Astrocyte (in vitro differentiated cells and primary cell): Measurements from ENCODE around the gene GTF2F2. TPM values are rescaled to one million over a fixed set of nuclear protein-coding genes. Genes with fewer than 3 reads are reported as not detected.

Experiments
- DNase-seq: peaks from one replicate; pipeline ENCODE4 v3.0.0-alpha.2; 2010; ENCODE audit warnings: low read depth
- FAIRE-seq: peaks from 2 replicates; lab custom pipeline; 2011; peaks lifted over from hg19 to GRCh38; lab: Jason Lieb, UNC
- H2AFZ ChIP-seq: 2 replicates; pipeline ENCODE4 v1.6.0; 2012; ENCODE audit warnings: low read depth, low read length, inconsistent platforms
- H3K27ac ChIP-seq: 2 replicates; pipeline ENCODE4 v1.5.1; 2011; ENCODE audit warnings: low read depth, low read length, inconsistent platforms
- H3K27me3 ChIP-seq: 2 replicates; pipeline ENCODE4 v1.6.0; 2011; ENCODE audit warnings: low read length, inconsistent platforms; ENCODE audit not compliant: insufficient read depth
- H3K36me3 ChIP-seq: 2 replicates; pipeline ENCODE4 v1.5.1; 2011; ENCODE audit warnings: low read length, inconsistent platforms; ENCODE audit not compliant: insufficient read depth
- H3K4me1 ChIP-seq: 2 replicates; pipeline ENCODE4 v1.5.1; 2011; ENCODE audit warnings: low read length, inconsistent platforms; ENCODE audit not compliant: insufficient read depth
- H3K4me2 ChIP-seq: 2 replicates; pipeline ENCODE4 v1.6.0; 2012; ENCODE audit warnings: low read length, inconsistent platforms
- H3K4me3 ChIP-seq: 2 replicates; pipeline ENCODE4 v1.5.1; 2011; ENCODE audit warnings: low read depth, mild to moderate bottlenecking, low read length, inconsistent platforms; ENCODE audit not compliant: insufficient read depth
- H3K79me2 ChIP-seq: 2 replicates; pipeline ENCODE4 v1.6.0; 2012; ENCODE audit warnings: mild to moderate bottlenecking, low read length, inconsistent platforms; ENCODE audit not compliant: insufficient read depth
- H3K9ac ChIP-seq: 2 replicates; pipeline ENCODE4 v1.6.0; 2012; ENCODE audit warnings: mild to moderate bottlenecking, low read length, inconsistent platforms
- H3K9me3 ChIP-seq: 2 replicates; pipeline ENCODE4 v1.5.1; 2012; ENCODE audit warnings: low read depth, mild to moderate bottlenecking, low read length, inconsistent platforms; ENCODE audit not compliant: insufficient read depth
- H4K20me1 ChIP-seq: 2 replicates; pipeline ENCODE4 v1.6.0; 2012; ENCODE audit warnings: low read length, inconsistent platforms; ENCODE audit not compliant: insufficient read depth
- H3K27ac Mint-ChIP-seq: one replicate; pipeline ENCODE4 v1.8.0; 2021; ENCODE audit warnings: mild to moderate bottlenecking, mixed read lengths; ENCODE audit not compliant: unreplicated experiment
- H3K27me3 Mint-ChIP-seq: one replicate; pipeline ENCODE4 v1.8.0; 2021; ENCODE audit warnings: low read depth, mixed read lengths; ENCODE audit not compliant: unreplicated experiment
- H3K36me3 Mint-ChIP-seq: one replicate; pipeline ENCODE4 v1.8.0; 2021; ENCODE audit warnings: low read depth, mixed read lengths; ENCODE audit not compliant: unreplicated experiment
- H3K4me1 Mint-ChIP-seq: one replicate; pipeline ENCODE4 v1.8.0; 2021; ENCODE audit warnings: low read depth, mixed read lengths; ENCODE audit not compliant: unreplicated experiment
- H3K4me3 Mint-ChIP-seq: one replicate; pipeline ENCODE4 v1.8.0; 2021; ENCODE audit warnings: mild to moderate bottlenecking, moderate library complexity, mixed read lengths; ENCODE audit not compliant: unreplicated experiment
- H3K9me3 Mint-ChIP-seq: one replicate; pipeline ENCODE4 v1.8.0; 2021; ENCODE audit warnings: mild to moderate bottlenecking, mixed read lengths; ENCODE audit not compliant: unreplicated experiment
- EZH2 ChIP-seq: IDR thresholded peaks from 2 replicates; pipeline ENCODE4 v1.6.1; 2012; ENCODE audit warnings: mild to moderate bottlenecking, low read length, inconsistent platforms; ENCODE audit not compliant: insufficient read depth
- total RNA-seq: library from RNA; stranded (reverse); gene quantifications from 2 replicates; pipeline ENCODE4 v1.2.1, GENCODE V29; 2021
- TF ChIP-seq, protein P1 (sequence below): IDR thresholded peaks from 2 replicates; pipeline ENCODE4 v1.5.1; 2011; ENCODE audit warnings: low read depth, mild to moderate bottlenecking, inconsistent platforms, low read length, moderate library complexity; ENCODE audit not compliant: insufficient read depth

GTF2F2 gene
- total RNA-seq, 1 donor from 2014 or later, result 27.8 TPM

DNA sequence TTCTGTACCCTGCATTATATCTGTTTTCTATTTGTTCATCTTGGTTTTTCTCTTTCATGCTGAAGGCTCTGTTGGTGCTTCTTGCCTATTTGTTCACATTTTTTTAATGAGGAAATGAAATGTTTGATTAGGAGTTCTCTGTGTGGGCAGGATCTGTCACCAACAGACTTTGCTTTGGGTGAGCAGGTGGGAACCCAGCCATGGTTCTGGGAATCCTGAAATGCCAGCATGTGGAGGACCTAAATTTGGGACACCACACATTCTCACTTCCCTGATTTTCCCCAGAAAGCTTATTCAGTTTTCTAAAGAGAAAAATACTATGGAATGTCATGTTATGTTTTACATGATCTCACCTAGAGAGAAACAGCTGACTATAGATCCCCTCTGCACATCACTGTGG, 186.7 kb downstream of the GTF2F2 start:
- no peaks in the 10 kb centered on the region for H4K20me1 ChIP-seq
- H3K4me3 Mint-ChIP-seq, result no peak overlapping the region
- H3K27me3 Mint-ChIP-seq, result peaks cover 17% of the 10 kb centered on the region
- H3K4me2 ChIP-seq, result no peak overlapping the region
- H3K4me1 ChIP-seq, result peaks cover 3% of the 10 kb centered on the region
- no peak for TF ChIP-seq EZH2
- TF ChIP-seq, protein P1, sequence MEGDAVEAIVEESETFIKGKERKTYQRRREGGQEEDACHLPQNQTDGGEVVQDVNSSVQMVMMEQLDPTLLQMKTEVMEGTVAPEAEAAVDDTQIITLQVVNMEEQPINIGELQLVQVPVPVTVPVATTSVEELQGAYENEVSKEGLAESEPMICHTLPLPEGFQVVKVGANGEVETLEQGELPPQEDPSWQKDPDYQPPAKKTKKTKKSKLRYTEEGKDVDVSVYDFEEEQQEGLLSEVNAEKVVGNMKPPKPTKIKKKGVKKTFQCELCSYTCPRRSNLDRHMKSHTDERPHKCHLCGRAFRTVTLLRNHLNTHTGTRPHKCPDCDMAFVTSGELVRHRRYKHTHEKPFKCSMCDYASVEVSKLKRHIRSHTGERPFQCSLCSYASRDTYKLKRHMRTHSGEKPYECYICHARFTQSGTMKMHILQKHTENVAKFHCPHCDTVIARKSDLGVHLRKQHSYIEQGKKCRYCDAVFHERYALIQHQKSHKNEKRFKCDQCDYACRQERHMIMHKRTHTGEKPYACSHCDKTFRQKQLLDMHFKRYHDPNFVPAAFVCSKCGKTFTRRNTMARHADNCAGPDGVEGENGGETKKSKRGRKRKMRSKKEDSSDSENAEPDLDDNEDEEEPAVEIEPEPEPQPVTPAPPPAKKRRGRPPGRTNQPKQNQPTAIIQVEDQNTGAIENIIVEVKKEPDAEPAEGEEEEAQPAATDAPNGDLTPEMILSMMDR, result no peak
- no peak overlapping the region for H3K27ac ChIP-seq
- no peaks in the 10 kb centered on the region for H3K9me3 ChIP-seq
- FAIRE-seq (no peak), DNase-seq (no peak)
- no peak overlapping the region for H3K4me3 ChIP-seq
- no peaks in the 10 kb centered on the region for H3K4me1 Mint-ChIP-seq
- no peaks in the 10 kb centered on the region for H3K36me3 ChIP-seq
- H3K27ac Mint-ChIP-seq, result no peak overlapping the region
- H3K9me3 Mint-ChIP-seq, result no peaks in the 10 kb centered on the region
- H3K79me2 ChIP-seq, result no peaks in the 10 kb centered on the region
- H3K36me3 Mint-ChIP-seq, result no peaks in the 10 kb centered on the region
- H3K27me3 ChIP-seq, result no peaks in the 10 kb centered on the region
- H3K9ac ChIP-seq, result no peak overlapping the region
- no peak overlapping the region for H2AFZ ChIP-seq

GRCh38 chr13:45310341-45311131, 190.2 kb downstream of the GTF2F2 start:
- Mint-ChIP-seq H3K4me3 (no peak overlapping the region), H3K4me1 (no peaks in the 10 kb centered on the region), H3K27me3 (peaks cover 15% of the 10 kb centered on the region), H3K36me3 (no peaks in the 10 kb centered on the region), H3K27ac (no peak overlapping the region), H3K9me3 (no peaks in the 10 kb centered on the region)
- Histone ChIP-seq H3K36me3 (no peaks in the 10 kb centered on the region), H4K20me1 (no peaks in the 10 kb centered on the region), H3K27me3 (no peaks in the 10 kb centered on the region), H3K27ac (no peak overlapping the region), H3K4me3 (no peak overlapping the region), H3K4me1 (peaks cover 3% of the 10 kb centered on the region), H3K4me2 (peak overlapping the region; percentile 93), H3K9me3 (no peaks in the 10 kb centered on the region), H2AFZ (peak overlapping the region; percentile 3), H3K9ac (no peak overlapping the region), H3K79me2 (no peaks in the 10 kb centered on the region)
- TF ChIP-seq, protein P1, result no peak
- TF ChIP-seq EZH2, result no peak
- FAIRE-seq (no peak), DNase-seq (no peak)

DNA sequence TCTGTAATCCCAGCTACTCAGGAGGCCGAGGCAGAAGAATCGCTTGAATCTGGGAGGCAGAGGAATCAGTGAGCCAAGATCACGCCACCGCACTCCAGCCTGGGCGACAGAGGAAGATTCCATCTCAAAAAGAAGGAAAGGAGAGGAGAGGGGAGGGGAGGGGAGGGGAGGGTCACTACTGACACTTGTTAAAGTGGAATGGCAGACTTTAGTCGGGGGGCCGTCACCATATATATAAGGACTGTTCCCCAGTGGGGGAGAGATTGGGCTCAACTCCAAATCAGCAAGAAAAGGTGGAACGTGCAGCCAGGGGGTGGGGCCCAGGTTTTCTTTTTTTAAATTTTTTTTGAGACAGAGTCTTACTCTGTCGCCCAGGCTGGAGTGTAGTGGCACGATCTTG, 194.5 kb downstream of the GTF2F2 start:
- FAIRE-seq (no peak), DNase-seq (no peak)
- TF ChIP-seq, protein P1, result no peak
- TF ChIP-seq EZH2, result no peak
- H3K27ac Mint-ChIP-seq, result no peak overlapping the region
- H3K27ac ChIP-seq, result no peak overlapping the region
- H3K4me1 Mint-ChIP-seq, result no peaks in the 10 kb centered on the region
- H3K4me3 ChIP-seq, result no peak overlapping the region
- peaks cover 9% of the 10 kb centered on the region for H3K27me3 Mint-ChIP-seq
- H3K36me3 Mint-ChIP-seq, result no peaks in the 10 kb centered on the region
- H4K20me1 ChIP-seq, result no peaks in the 10 kb centered on the region
- H3K4me3 Mint-ChIP-seq, result no peak overlapping the region
- no peaks in the 10 kb centered on the region for H3K79me2 ChIP-seq
- no peak overlapping the region for H3K9ac ChIP-seq
- no peaks in the 10 kb centered on the region for H3K36me3 ChIP-seq
- H2AFZ ChIP-seq, result no peak overlapping the region
- no peaks in the 10 kb centered on the region for H3K9me3 Mint-ChIP-seq
- no peak overlapping the region for H3K4me2 ChIP-seq
- H3K4me1 ChIP-seq, result no peaks in the 10 kb centered on the region
- H3K9me3 ChIP-seq, result no peaks in the 10 kb centered on the region
- H3K27me3 ChIP-seq, result no peaks in the 10 kb centered on the region
